Activated CD4-positive, CD25-positive, alpha-beta regulatory T cell (primary cell): ENCODE measurements around the gene FTCDNL1.

Source experiments
- DNase-seq, 4 experiments: peaks; one replicate each; lab custom pipeline; 2025; lab: John Stamatoyannopoulos, UW

Gene FTCDNL1

DNA sequence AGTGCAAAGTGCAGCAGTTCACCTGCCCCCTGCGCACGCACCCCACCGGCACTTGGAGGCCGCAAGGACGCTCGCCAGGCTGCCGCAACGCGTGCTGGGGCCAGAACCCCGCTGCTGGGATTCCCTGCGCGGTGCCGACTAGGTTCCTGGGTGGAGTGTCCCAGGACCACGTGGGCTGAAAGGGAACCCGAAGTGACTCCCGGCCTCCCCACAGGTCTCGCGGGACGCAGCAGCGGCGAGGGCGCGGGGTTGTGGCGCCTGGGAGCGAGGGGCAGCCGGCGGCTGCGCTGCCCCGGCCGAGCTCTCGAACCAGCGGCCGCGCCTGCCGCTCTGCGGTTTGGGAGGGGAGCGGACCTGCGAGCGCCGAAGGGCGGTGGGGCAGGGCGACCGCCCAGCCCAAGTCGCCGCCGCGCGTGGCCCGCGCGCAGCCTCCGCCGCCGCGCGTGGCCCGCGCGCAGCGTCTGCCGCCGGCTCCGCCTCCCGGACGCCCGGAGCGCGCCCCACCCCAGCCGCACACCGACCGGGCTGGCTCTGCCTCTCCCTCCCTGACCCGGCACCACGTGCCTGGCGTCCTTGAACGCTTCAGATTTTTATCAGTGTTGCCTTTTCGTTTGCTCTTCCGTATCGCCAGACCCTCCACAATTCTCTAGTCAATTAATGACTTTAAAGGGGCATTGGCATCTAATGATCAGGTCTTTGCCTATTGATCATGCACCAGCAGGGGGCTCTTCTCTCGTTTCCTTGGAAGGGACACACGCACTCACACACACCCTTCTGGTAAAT lies at the start of gene FTCDNL1:
FTCDNL1 (minus strand) TSS at position 475 of the 783 bp plus-strand sequence. CDS start 2,230 bp downstream, outside the sequence.
- peak; percentile 32 to 48 (median 42) for DNase-seq

DNA sequence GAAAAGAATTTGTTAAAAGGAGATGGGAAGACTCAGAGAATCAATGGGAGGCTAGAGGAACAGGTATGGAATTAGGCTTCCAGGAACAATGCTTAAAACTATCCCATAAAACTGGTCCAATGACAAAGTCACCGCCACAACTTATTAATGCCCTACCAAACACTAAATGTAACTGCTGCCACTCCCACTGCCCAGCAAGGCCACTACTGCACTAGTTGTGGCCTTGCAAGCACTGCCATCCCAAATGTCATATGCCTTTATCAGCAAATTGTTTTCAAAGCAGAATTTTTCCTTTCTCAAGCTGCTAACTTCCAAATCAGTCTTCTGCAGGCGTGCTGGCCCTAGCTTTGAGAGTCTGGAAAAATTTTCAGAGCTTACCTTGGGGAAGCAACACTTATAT lies 45.6 kb upstream of the FTCDNL1 start:
- DNase-seq: no peak

- DNase-seq: no peak
These were observed 44.4 kb upstream of the FTCDNL1 start for GRCh38 chr2:199895406-199895805.

GRCh38 chr2:199883474-199884212 lies 32.7 kb upstream of the FTCDNL1 start:
- DNase-seq: no peak

DNA sequence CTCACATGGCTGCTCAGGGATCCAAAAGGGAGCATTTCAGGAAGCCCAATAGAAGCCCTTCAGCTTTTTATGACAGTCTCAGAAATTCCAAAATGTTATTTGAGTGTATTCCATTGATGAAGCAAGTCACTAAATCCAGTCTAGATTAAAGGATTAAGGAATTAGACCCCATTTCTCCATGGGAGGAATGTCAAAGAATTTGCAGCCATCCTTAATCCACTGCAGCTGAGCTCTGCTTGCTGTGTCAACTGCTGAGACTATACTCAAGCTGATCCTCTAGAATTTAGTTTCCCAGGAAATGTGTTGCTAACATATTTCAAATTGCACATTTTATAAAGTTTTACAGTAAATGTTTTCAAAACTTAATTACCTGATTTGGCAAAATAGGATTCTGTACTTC lies 31.7 kb upstream of the FTCDNL1 start:
- no peak for DNase-seq

DNA sequence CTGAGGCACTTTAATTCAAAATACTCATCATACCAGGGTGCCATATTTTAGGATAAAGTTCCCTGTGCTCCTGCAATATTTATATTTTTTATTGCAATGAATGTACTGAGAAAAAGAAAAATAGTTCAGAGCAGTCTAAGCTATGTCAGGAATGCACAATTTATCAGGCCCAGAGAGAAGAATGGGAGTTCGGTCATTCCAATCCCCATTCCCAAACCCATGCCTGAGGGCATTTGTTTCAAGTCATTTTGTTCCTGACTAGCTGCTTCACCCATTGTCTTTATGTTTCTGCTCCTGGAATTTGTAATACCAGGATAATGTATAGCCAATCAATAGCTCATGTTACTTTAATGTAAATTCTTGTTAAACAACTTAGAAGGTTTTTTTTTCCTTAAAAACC lies 24.4 kb upstream of the FTCDNL1 start:
- DNase-seq: no peak

DNA sequence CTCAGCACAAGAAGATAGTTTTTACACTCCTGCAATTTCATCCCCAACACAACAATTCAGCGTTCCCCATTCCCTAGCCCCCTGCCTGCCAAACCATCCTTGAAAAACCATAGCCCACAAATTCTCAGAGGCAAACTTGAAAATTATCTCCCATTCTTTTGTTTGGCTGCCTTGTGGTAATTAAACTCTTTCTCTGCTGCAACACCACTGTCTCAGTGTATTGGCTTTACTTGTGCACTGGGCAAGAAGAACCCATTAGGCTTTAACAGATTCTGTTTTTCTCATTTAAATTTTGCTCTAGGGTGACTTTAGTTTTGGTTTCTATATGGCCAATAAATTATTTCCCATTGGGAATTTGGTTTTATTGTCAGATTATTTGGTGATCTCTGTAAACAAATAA lies 23.2 kb upstream of the FTCDNL1 start:
- no peak for DNase-seq

DNA sequence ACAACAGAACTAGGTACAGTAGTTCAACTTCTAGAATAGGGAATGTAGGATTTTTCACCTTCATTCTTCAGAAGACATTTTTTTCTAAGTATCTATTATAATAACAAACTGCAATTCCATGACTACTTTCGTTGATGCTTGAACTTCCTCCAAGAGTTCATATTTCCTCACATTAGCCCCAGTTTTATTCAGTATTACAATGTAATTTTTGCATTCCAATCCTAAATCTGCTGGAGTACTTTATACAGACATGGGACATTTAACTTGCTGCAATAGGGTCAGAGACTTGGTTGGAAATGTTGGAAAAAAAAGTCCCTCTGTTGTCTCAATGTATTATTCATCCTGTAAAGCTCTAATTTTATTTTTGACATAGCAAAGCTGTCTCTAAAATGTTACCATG lies 19.6 kb upstream of the FTCDNL1 start:
- no peak for DNase-seq

DNA sequence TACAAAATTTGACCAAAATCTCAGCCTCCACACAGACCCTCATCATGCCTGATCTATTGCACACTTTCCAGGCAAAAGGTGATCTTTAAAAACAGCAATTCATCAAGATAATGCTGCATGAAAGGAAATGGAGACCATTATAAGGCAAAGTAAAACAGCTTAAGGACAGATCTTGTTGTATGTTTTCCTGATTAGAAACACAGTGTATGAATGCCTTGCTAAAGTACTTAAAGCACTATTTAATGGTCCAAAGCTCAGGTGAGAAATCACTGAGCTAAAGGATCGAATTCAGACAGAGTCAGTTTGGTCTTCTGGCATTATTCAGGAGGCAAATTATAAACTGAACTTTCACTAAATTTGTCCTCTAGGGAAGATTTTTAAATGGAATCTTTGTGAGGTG lies 18.7 kb upstream of the FTCDNL1 start:
- no peak for DNase-seq

DNA sequence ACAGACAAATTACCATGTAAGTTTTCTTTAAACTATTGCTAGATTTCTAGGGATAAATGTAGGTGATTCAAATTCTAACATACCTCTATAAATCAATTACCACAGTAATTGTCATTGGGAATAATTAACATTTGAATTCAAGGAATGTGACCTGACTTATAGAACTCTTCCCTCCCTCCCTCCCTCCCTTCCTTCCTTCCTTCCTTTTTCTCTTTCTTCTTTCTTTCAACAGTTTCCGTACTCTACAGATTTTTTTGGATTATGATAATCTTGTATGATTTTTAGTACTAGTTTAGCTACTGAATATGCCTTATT lies 18.2 kb upstream of the FTCDNL1 start:
- no peak for DNase-seq

DNA sequence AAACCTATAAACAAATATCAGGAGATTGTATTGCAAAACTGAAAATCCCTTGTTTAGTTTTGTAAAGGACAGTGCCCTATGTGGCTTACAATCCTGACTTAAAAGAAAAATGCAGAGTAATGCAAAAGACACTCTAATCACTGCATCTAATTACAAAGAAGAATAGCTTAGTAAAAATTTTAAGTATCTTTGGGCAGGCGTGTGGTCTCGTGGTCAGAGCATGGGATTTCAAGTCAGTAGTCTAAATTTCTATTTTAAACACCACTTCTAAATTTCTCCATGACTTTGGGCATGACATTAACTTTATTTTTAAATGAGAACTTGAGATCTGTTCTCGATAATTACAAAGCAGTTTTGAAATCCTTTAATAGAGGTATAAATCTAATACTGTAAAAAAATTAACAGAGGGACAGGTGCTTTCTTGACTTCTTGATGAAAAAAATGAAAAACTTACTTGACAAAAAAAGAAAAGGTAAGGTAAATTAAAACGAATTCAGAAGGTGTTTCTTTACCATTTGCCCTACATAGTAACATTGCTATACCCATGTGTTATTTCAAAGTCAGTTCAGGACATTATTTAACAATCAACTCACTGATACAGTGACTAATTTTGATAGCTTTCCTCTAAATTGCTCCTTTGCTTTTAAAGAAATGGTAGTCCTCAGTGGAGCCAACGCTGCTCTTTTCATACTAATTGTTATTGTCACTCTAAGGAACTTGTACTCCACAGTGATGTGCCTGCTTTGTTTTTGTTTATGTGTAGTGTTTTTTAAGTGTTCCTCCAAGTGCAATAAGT lies 17.6 kb upstream of the FTCDNL1 start:
- no peak for DNase-seq

GRCh38 chr2:199865905-199866304 lies 14.9 kb upstream of the FTCDNL1 start:
- DNase-seq: no peak

GRCh38 chr2:199862788-199863187 lies 11.8 kb upstream of the FTCDNL1 start:
- no peak for DNase-seq

- DNase-seq: no peak
These were observed 10.3 kb upstream of the FTCDNL1 start for GRCh38 chr2:199861132-199861774.

- DNase-seq: no peak
These were observed 4.8 kb upstream of the FTCDNL1 start for GRCh38 chr2:199855812-199856211.

DNA sequence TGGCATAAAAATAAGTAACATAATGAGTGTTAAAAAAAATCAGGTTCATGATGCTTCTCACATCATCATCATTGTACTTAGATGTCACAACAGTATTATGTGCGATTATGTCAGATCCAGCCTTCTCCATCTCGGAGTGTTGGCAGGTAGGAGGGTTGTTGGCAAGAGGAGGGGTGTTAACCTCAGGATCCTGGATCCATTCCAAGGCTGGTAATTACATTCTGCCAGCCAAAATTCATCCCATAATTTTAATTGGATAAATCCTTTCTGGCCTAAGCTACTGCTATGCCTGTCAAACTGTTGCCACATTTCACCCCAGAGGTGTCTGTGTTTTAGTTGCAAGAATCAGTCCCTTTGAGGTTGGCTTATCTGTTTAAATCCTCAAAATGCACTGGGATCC lies 891 bp upstream of the FTCDNL1 start:
- DNase-seq: no peak

- DNase-seq: no peak
These were observed 464 bp upstream of the FTCDNL1 start for GRCh38 chr2:199851501-199851810.

DNA sequence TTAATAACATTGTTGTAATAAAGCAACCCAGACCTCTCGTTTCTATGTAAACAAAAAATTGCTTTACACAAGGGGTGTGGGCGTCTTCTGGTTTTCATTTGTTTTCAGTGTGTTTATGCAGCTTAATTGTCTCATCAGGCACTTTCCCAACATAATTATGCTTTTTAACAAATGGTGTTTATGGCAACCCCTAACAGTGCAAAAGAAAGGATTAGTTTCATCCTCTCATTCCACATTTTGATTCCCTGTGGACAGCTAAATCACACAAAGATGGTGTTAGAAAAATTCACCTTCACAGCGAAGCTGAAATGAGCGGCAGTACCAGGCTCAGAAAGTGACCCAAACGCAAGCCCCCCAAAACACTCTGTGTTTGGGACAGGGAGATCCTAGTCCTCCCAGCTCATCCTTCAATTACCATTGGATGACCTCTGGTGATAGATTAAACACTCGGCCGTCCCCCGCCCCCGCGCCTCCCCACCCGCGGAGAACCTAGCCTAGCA lies 724 bp downstream of the FTCDNL1 start:
- DNase-seq: no peak

GRCh38 chr2:199848389-199849130 lies 2.4 kb downstream of the FTCDNL1 start:
- DNase-seq: no peak

DNA sequence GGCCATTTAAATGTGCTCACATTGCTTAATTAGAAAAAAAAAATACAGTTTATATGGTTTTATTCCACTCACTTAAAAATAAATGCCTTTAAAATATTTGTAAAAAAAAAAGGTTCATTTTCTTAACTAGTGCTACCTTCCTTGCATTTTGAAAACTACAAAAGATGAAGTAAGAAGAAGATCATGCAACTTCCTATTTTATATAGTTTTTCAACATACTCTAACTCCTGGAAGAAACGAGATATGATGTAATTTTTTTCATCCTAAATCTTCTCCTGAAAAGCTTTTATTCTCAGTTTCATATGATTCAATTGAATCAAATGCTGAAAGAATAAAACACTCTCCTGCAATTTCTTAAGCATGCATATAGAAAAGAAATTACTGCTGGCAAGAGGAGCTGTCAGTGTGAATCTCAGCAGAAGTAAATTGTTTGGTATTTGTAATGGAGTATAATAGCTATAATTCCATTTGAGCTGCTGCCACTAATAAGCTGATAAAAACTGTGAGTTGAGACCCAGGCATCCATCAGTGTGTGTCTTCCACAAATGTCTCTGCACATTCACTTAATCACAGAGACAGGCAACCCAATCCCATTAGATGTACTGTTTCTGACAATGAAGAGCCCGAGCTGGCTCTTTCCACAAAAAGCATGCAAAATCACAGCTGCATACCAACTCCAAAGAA lies 3.7 kb downstream of the FTCDNL1 start:
- DNase-seq: no peak
